Stimulated activated CD8-positive, alpha-beta memory T cell treated with anti-CD3 and anti-CD28 coated beads, Interleukin-7, amount 100 ng/mL, for 1 hour (primary cell): ENCODE results near the gene PPM1D.

Experiments
- DNase-seq, 2 donors: peaks; one replicate each; pipeline ENCODE4 v3.0.0-alpha.2; 2020; ENCODE audit warnings: low read depth in 2 of 2

PPM1D gene

GRCh38 chr17:60618854-60619526 is 19.0 kb downstream of the PPM1D start:
- no peak for DNase-seq

DNA sequence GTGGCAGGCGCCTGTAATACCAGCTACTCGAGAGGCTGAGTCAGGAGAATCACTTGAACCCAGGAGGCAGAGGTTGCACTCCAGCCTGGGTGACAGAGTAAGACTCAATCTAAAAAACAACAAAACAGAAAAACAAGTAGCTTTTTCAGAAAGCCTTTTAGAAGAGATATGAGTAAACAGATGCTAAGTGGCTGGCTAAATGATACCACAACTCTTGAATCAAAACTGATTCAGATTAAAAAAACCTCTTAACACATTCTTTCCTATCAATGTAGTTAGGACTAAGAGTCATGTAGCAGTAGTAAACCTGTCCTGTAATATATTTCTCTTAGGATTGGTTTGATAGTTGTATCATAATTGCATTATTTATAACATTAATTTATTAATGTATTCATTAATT is 23.0 kb downstream of the PPM1D start:
- no peak for DNase-seq

DNA sequence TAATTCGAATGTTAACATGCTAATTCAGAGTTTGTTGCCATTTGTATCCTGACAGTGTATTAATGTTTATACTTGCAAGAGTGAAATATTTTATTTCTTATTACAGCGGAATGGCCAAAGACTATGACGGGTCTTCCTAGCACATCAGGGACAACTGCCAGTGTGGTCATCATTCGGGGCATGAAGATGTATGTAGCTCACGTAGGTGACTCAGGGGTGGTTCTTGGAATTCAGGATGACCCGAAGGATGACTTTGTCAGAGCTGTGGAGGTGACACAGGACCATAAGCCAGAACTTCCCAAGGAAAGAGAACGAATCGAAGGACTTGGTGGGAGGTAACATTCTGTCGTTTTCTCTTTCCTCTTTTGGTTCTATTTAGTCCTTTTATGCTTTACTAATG is 23.4 kb downstream of the PPM1D start:
- no peak for DNase-seq

DNA sequence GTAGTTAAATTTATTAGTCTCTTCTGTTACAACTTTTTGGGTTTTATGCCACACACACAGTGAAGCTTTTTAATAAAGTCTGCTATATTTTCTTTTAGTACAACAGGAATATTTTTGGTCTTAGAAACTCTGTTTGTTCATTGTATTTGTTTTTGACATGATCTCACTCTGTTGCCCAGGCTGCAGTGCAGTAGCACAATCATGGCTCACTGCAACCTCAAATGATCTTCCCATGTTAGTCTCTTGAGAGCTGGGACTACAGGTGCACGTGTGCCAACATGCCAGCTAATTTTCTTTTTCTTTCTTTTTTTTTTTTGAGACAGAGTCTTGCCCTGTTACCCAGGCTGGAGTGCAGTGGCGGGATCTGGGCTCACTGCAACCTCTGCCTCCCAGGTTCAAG is 27.1 kb downstream of the PPM1D start:
- no peak for DNase-seq

GRCh38 chr17:60628252-60628889 is 28.4 kb downstream of the PPM1D start:
- DNase-seq: no peak

DNA sequence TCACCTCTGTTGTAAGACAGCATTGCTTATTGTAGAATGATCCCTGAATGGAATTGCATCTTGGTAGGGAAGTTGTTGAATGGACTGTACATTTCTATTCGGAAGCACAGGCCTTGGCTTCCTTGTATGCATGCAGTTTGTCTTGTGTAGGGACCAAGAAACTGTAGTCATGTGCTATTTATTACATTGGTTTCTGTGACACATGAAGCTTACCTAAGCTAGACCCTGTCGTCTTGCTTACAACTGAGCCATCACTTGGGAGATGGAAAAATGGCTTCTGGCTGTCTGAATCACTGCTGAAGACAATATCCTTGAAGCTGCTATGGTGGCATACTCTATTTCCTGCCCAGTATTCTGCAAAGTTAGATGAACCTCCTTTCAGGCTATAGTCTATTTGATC is 29.1 kb downstream of the PPM1D start:
- no peak for DNase-seq

GRCh38 chr17:60630352-60630751 is 30.4 kb downstream of the PPM1D start:
- DNase-seq: no peak

- no peak for DNase-seq
Observed at GRCh38 chr17:60631119-60631518, 31.1 kb downstream of the PPM1D start.

- DNase-seq: no peak
Observed at GRCh38 chr17:60637683-60638082, 37.7 kb downstream of the PPM1D start.

- no peak for DNase-seq
Observed at GRCh38 chr17:60639019-60639330, 39.0 kb downstream of the PPM1D start.

DNA sequence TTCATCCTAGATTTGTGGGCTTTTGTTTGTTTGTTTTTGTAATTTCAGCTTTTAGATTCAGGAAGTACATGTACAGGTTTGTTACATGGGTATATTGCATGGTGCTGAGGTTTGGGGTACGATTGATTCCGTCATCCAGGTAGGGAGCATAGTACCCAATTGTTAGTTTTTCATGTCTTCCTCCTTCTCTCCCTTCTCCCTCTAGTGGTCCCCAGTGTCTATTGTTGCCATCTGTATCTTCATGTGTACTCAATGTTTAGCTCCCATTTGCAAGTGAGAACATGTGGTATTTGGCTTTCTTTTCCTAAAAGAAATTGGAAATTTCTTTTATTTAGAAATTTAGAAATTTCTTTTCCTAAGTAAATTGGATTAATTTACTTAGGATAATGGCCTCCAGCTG is 40.5 kb downstream of the PPM1D start:
- no peak for DNase-seq

GRCh38 chr17:60641126-60641525 is 41.1 kb downstream of the PPM1D start:
- DNase-seq: no peak

- DNase-seq: peak in 1 of 2 donors; percentile 10
Observed at GRCh38 chr17:60641810-60642220, 41.8 kb downstream of the PPM1D start.

DNA sequence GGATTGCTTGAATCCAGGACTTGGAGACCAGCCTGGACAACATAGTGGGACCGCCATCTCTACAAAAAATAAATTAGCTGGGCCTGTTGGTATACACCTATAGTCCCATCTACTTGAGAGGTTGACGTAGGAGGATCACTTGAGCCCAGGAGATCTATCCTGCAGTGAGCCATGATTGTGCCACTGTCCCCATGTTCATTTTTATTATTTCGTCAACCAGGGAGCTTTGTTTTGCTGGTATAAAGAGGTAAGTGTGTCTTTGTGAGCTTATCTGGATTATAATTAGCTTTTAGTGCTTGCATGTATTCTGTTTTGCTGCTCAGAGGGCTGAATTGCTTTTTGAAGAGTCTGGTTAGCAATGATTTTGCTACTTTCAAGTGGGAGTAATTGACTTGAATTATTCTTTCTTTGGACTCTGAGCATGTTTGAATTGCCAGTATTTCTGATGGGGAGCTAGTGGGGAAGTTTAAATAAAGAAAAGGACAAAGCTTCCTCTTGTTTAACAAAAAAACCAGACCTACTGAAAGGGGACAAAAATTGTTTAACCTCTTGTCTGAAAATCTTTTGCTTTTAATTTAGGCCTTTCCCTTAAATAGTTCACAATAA is 46.0 kb downstream of the PPM1D start:
- no peak for DNase-seq

- no peak for DNase-seq
Observed at GRCh38 chr17:60646701-60647100, 46.7 kb downstream of the PPM1D start.

DNA sequence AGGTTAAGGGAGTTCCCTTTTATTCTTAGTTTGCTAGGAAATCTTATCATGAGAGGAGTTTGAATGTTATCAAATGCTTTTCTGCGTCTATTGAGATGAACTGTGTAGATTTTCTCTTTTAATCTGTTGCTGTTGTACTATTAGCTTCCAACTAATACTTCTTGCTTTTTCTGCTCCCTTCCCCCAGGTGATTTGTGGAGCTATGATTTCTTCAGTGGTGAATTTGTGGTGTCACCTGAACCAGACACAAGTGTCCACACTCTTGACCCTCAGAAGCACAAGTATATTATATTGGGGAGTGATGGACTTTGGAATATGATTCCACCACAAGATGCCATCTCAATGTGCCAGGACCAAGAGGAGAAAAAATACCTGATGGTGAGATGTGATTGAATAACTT is 47.7 kb downstream of the PPM1D start:
- DNase-seq: no peak

- no peak for DNase-seq
Observed at GRCh38 chr17:60652454-60653247, 52.7 kb downstream of the PPM1D start.

GRCh38 chr17:60653569-60653968 is 53.6 kb downstream of the PPM1D start:
- DNase-seq: no peak

GRCh38 chr17:60656499-60656898 is 56.5 kb downstream of the PPM1D start:
- no peak for DNase-seq

GRCh38 chr17:60659156-60659555 is 59.2 kb downstream of the PPM1D start:
- no peak for DNase-seq

GRCh38 chr17:60661489-60661888 is 61.5 kb downstream of the PPM1D start:
- DNase-seq: no peak

DNA sequence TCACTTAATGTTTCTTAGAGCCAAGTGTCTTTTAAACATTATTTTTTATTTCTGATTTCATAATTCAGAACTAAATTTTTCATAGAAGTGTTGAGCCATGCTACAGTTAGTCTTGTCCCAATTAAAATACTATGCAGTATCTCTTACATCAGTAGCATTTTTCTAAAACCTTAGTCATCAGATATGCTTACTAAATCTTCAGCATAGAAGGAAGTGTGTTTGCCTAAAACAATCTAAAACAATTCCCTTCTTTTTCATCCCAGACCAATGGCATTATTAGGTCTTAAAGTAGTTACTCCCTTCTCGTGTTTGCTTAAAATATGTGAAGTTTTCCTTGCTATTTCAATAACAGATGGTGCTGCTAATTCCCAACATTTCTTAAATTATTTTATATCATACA is 64.0 kb downstream of the PPM1D start:
- DNase-seq: no peak

GRCh38 chr17:60665602-60666001 is 65.6 kb downstream of the PPM1D start:
- DNase-seq: no peak
